GM19193 (cell line): ENCODE results near the gene RALGDS.
A peak's percentile ranks its signal among the peaks of the same experiment; 100 is the strongest.

Experiments
- POLR2A ChIP-seq: IDR thresholded peaks from 4 replicates; pipeline ENCODE4 v1.6.1; 2011; ENCODE audit not compliant: insufficient read depth, insufficient read length; ENCODE audit errors: extremely low read depth

RALGDS gene

DNA sequence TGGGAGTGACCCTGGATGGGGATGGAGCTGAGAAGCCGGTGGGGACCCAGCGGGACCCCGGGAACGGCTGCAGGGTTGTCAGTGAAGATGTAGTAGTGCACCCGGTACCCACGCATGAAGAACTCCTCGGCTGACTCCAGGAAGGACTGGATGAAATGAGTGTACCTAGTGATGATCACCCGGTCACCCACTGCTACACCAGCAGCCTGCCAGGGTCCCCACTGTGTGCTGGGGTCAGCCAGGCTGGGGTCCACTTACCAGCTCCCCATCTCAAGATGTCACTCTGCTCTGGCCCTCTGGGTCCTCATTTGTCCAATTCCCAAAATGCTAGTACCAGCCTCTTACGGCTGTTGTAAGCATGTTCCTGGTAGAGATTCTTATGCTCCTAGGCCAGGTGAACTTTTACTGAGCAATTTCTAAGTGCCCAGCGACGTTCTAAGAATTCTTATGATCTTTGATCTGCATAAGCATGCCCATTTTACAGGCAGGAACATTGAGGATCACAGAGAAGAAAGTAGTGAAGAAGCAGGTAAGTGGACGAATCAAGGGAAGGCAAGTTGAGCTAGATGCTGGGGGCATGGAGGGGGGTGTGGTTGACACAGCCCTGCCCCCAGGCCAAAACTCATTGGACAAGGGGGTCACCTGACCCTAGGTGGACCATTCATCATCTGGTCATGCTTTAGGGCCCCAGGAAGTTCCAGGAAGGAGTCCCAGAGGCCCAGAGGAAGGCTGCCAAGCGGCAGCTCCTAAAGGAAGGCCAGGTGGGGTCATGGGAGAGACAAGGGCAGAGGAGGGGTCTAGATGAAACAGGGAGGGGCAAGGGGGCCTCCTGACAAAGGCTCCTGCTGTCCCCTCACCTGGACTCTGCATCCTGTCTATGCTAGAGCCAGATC, 33.3 kb upstream of the RALGDS start:
- no peak for TF ChIP-seq POLR2A

DNA sequence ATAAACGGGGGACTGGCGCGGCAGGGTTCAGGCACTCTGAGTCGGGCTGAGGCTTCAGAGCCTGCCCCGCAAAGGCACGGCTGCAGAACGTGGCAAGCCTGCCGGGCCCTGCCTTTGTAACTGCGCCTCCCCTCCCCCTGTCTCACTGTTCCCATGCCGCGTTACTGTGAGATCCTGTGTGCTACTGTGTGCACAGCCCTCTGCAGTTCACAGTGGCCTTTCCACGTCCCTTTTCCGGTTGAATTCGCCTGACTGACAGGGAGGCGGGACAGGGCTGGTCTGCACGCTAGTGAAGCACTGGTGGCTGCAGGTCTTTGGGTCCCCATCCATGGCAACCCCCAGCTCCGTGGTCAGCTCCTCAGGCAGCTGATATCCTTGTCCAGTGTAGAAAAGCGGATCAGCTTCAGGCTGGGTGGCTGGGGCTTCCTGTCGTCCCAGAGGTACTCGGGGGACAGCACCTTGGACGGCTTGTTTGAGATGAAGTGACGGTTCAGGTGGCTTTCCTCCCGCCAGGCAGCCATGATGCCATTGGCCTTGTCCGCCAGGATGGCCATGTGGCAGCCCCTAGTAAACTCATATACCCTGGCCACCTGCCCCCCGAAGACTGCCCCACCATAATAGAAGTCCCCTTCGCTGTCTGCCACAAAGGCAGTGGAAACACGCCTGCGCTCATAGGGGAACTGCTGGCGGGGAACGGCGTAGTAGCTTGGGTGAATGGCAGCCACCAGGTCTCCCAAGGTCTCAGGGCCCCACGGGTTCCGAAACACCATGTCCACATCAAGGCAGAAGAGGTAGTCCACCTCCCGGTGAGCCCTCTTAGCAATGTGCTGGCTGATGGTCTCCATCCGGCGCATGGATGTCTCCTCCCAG, 32.4 kb upstream of the RALGDS start:
- TF ChIP-seq POLR2A, result no peak

GRCh38 chr9:133151601-133152525, 30.8 kb upstream of the RALGDS start:
- TF ChIP-seq POLR2A, result no peak

DNA sequence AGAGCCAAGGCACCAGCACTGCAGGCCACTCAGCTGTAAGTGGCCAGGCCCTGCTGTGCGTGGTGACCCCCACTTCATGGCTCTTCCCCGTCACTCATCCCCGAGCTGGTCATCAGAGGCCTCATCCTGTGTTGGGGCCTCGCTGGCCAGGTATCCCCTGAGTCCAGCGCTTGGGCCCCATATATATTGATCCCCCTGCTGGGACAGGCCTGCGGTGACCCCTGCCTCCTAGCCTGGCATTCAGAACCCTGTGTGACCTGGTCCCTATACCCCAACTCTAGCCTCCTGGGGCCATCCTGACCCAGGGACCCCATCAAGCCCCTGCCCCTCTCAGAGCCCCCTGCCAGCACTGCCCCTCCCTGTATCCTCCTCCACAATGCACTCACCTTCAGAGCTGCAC, 30.0 kb upstream of the RALGDS start:
- TF ChIP-seq POLR2A, result no peak

GRCh38 chr9:133149130-133150015, 28.3 kb upstream of the RALGDS start:
- TF ChIP-seq POLR2A, result peak; percentile 46

DNA sequence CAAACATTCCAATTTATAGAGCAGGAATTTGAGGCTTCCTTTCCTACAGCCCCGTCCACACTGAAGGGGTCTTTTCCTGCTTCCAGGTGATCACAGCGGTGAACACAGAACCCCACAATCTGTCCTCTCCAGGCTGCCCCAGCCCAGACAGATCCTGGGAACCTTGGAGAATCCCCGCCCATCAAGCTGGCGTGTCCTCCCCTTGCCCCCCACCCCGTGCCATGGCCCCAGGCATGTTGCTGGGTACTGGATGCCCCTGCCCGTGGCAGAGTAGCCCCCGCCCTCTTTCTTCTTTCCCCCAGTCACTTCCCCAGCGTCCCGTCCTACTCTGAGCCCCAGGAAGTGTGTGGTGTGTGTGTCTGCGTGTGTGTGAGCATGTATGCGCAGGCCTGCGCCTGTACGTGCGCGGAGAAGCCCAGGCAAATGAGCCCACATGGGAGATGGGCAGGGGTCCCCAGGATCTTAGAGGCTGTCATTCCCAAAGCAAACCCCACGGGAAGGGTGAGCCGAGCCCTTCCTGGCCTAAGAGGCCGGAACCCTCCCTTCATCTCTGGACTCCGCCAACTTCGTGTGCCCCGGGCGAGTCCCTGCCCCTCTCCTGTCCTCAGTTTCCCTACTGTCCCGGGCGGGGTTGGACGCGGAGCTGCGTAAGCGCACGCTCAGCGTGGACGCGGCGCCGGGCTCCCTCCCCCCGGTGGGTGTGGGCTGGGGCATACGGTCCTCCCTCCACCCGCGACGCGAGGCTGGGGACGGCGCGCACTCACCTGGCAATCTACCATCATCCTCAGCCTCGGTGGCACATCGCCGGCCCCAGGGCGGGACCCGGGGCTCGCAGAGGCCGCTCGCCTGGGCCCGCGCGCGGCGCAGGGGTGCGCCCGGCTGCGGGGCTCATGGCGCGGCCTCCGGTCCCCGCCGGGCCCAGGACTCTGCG, 27.4 kb upstream of the RALGDS start:
- TF ChIP-seq POLR2A, result no peak

- TF ChIP-seq POLR2A, result no peak
Observed at GRCh38 chr9:133147412-133148198, 26.6 kb upstream of the RALGDS start.

- TF ChIP-seq POLR2A, result no peak
Observed at GRCh38 chr9:133146746-133147411, 25.8 kb upstream of the RALGDS start.

DNA sequence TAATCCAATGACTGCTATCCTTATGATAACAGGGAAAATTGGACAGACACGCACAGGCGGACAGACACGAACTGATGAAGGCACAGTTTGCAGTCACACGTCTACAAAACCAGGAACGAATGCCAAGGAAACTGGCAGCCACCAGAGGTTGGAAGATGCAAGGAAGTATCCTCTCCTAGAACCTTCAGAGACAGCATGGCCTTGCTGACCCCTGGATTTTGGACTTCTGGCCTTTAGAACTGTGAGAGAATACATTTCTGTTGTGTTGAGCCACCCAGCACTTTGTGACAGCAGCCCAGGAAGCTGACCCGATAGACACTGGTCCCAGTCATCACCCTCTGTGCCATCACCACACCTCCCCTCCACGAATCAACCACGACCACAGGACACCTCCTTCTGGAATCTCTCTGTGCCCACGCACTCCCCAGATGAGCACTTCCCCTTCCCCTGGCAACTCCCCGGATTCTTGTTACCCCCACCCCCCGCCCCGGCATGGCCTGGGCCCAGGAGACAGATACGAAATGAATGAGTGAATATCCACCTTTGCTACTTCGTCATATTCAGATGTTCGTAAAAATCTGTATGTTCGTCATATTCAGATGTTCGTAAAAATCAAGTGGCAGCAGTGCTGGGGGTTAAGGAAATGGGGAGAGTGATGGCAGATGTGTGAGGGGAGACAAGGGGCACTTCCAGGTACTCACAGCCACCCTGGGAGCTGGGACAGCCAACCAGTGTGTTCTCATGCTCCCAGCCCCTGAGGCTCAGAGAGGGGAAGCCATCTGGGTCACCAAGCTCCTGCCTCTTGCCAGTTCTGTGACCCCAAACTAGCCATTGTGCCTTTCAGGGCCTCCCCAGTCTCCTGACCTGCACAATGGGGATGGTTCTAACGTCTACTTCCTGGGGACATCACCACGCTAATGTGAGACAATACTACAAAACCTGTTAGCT, 24.1 kb upstream of the RALGDS start:
- TF ChIP-seq POLR2A, result no peak

- peak; percentile 37 for TF ChIP-seq POLR2A
Observed at GRCh38 chr9:133144142-133144903, 23.3 kb upstream of the RALGDS start.

- no peak for TF ChIP-seq POLR2A
Observed at GRCh38 chr9:133143639-133144141, 22.6 kb upstream of the RALGDS start.
